Measurements from ENCODE around the gene L3MBTL4.

The L3MBTL4 gene

GRCh38 chr18:5948781-5949180, 465.9 kb downstream of the L3MBTL4 start:
- no peak for DNase-seq (ENCODE audit: extremely low read depth, low read depth)
- TF ChIP-seq CTCF (IDR thresholded peaks at IDR 0.05; ENCODE audit: low read depth, low read length, missing control alignments): no peak
- no peak overlapping the region for H3K4me3 ChIP-seq (replicated peaks; ENCODE audit: low read depth, low read length)

GRCh38 chr18:5948237-5948636, 466.5 kb downstream of the L3MBTL4 start:
- no peak for TF ChIP-seq CTCF (IDR thresholded peaks at IDR 0.05; ENCODE audit: low read depth, low read length, missing control alignments)
- DNase-seq (ENCODE audit: extremely low read depth, low read depth): no peak
- no peak overlapping the region for H3K4me3 ChIP-seq (replicated peaks; ENCODE audit: low read depth, low read length)

- TF ChIP-seq CTCF (IDR thresholded peaks at IDR 0.05; ENCODE audit: low read depth, low read length, missing control alignments): no peak
- no peak overlapping the region for H3K4me3 ChIP-seq (replicated peaks; ENCODE audit: low read depth, low read length)
- no peak for DNase-seq (ENCODE audit: extremely low read depth, low read depth)
Observed at GRCh38 chr18:5944448-5944847, 470.3 kb downstream of the L3MBTL4 start.

GRCh38 chr18:5943514-5943913, 471.2 kb downstream of the L3MBTL4 start:
- TF ChIP-seq CTCF (IDR thresholded peaks at IDR 0.05; ENCODE audit: low read depth, low read length, missing control alignments): no peak
- no peak for DNase-seq (ENCODE audit: extremely low read depth, low read depth)
- H3K4me3 ChIP-seq (replicated peaks; ENCODE audit: low read depth, low read length): no peak overlapping the region

GRCh38 chr18:5942591-5942990, 472.1 kb downstream of the L3MBTL4 start:
- TF ChIP-seq CTCF (IDR thresholded peaks at IDR 0.05; ENCODE audit: low read depth, low read length, missing control alignments): no peak
- no peak for DNase-seq (ENCODE audit: extremely low read depth, low read depth)
- no peak overlapping the region for H3K4me3 ChIP-seq (replicated peaks; ENCODE audit: low read depth, low read length)

GRCh38 chr18:5941890-5942289, 472.8 kb downstream of the L3MBTL4 start:
- TF ChIP-seq CTCF (IDR thresholded peaks at IDR 0.05; ENCODE audit: low read depth, low read length, missing control alignments): no peak
- no peak overlapping the region for H3K4me3 ChIP-seq (replicated peaks; ENCODE audit: low read depth, low read length)
- no peak for DNase-seq (ENCODE audit: extremely low read depth, low read depth)
